Spinal cord (tissue), 10 donors: ENCODE results near the gene CALHM4. TPM values are rescaled to one million over a fixed set of nuclear protein-coding genes. Genes with fewer than 3 reads are reported as not detected.

Experiments
- DNase-seq, 6 donors: peaks; one replicate each; pipeline versions ENCODE4 v3.0.0 to v3.0.0-alpha.2; 2013 to 2015; ENCODE audit warnings: low spot score in 6 of 6, low read depth in 4 of 6
- H3K27ac ChIP-seq: one replicate; pipeline ENCODE4 v1.5.1; 2013; ENCODE audit warnings: low read depth, low read length, control low read depth
- H3K27me3 ChIP-seq: one replicate; pipeline ENCODE4 v1.6.1; 2013; ENCODE audit warnings: low read length; ENCODE audit not compliant: control insufficient read depth, insufficient read depth
- H3K36me3 ChIP-seq: one replicate; pipeline ENCODE4 v1.6.1; 2013; ENCODE audit warnings: low read length; ENCODE audit not compliant: control insufficient read depth, insufficient read depth
- H3K4me1 ChIP-seq: one replicate; pipeline ENCODE4 v1.6.1; 2013; ENCODE audit warnings: low read length; ENCODE audit not compliant: control insufficient read depth, insufficient read depth
- H3K4me3 ChIP-seq: one replicate; pipeline ENCODE4 v1.5.1; 2013; ENCODE audit warnings: low read depth, low read length, control low read depth
- H3K9me3 ChIP-seq: one replicate; pipeline ENCODE4 v1.6.1; 2013; ENCODE audit warnings: low read length; ENCODE audit not compliant: control insufficient read depth, insufficient read depth
- WGBS: methylation state at CpG from one replicate; pipeline ENCODE4 v1.1.5; 2013; ENCODE audit warnings: missing lambda C conversion rate; ENCODE audit not compliant: insufficient coverage; 5-methylcytosine and 5-hydroxymethylcytosine counted together
- long read RNA-seq, 4 donors: transcript quantifications; one replicate each; lab custom pipeline, GENCODE V29; 2026
- polyA plus RNA-seq, 2 donors: library from polyadenylated mRNA; unstranded; fragments of 120-200 nt; gene quantifications; one replicate each; pipeline ENCODE4 v1.2.1, GENCODE V29; 2013; ENCODE audit not compliant: insufficient read length in 2 of 2
- total RNA-seq, 2 donors: library from RNA; depleted of rRNA in 1 of 2; stranded (reverse); fragments of 120-200 nt in 1 of 2; fragments of >200 nt in 1 of 2; gene quantifications; one replicate each; pipeline versions ENCODE4 v1.2.3 to v1.2.4, GENCODE V29; 2013 to 2014
- donor health status: healthy.

Gene CALHM4
- under 1 TPM; 0.22 to 0.30 TPM for total RNA-seq
- not detected for polyA plus RNA-seq
- long read RNA-seq, donor 1, result 0 reads
- long read RNA-seq, donor 2, result 0 reads
- long read RNA-seq, donor 3, result 0 reads
- long read RNA-seq, donor 4, result 0 reads

- DNase-seq, result no peak
- H3K27me3 ChIP-seq, result peaks cover 2% of the 10 kb centered on the region
- no peaks in the 10 kb centered on the region for H3K36me3 ChIP-seq
- H3K4me1 ChIP-seq, result no peaks in the 10 kb centered on the region
- no peaks in the 10 kb centered on the region for H3K9me3 ChIP-seq
- H3K27ac ChIP-seq, result no peak within 1 kb of the TSS
- H3K4me3 ChIP-seq, result no peak within 1 kb of the TSS
Measured at GRCh38 chr6:116553451-116553850, at the start of gene CALHM4. Gene CALHM4, plus strand, starts transcription at chr6:116553751. Its CDS starts 43 bp downstream, at chr6:116553794.

- H3K4me1 ChIP-seq, result no peaks in the 10 kb centered on the region
- H3K27me3 ChIP-seq, result no peaks in the 10 kb centered on the region
- H3K36me3 ChIP-seq, result no peaks in the 10 kb centered on the region
- H3K27ac ChIP-seq, result no peak overlapping the region
- H3K9me3 ChIP-seq, result peaks cover 3% of the 10 kb centered on the region
- no peak for DNase-seq
- 93% methylated on average over 2 of the region's 3 CpGs for WGBS
- H3K4me3 ChIP-seq, result no peak overlapping the region
Measured at GRCh38 chr6:116507324-116507723, 46.2 kb upstream of the CALHM4 start.

GRCh38 chr6:116508527-116508926 is 45.0 kb upstream of the CALHM4 start:
- H3K9me3 ChIP-seq, result peaks cover 3% of the 10 kb centered on the region
- no peak overlapping the region for H3K27ac ChIP-seq
- DNase-seq, result no peak
- H3K36me3 ChIP-seq, result no peaks in the 10 kb centered on the region
- H3K4me1 ChIP-seq, result no peaks in the 10 kb centered on the region
- H3K27me3 ChIP-seq, result no peaks in the 10 kb centered on the region
- no peak overlapping the region for H3K4me3 ChIP-seq

- Histone ChIP-seq H3K9me3 (peaks cover 3% of the 10 kb centered on the region), H3K27ac (peak within 1 kb of the TSS; percentile 82), H3K4me1 (no peaks in the 10 kb centered on the region), H3K4me3 (peak within 1 kb of the TSS; percentile 29), H3K36me3 (no peaks in the 10 kb centered on the region), H3K27me3 (no peaks in the 10 kb centered on the region)
- 33% methylated on average over 8 of the region's 10 CpGs for WGBS
- DNase-seq, result peak in 2 of 6 donors; percentile 15 to 46
Measured at GRCh38 chr6:116511424-116512110, 42.0 kb upstream of the CALHM4 start, which contains the start of gene CALHM5. Gene CALHM5, plus strand, starts transcription at chr6:116511639. Its CDS starts 58 bp downstream, at chr6:116511697.

- 74% methylated on average over 3 of the region's 4 CpGs for WGBS
- Histone ChIP-seq H3K4me1 (no peaks in the 10 kb centered on the region), H3K27me3 (no peaks in the 10 kb centered on the region), H3K9me3 (peaks cover 3% of the 10 kb centered on the region), H3K36me3 (no peaks in the 10 kb centered on the region), H3K27ac (peak overlapping the region; percentile 82), H3K4me3 (peak overlapping the region; percentile 29)
- peak in 1 of 6 donors; percentile 14 for DNase-seq
Measured at GRCh38 chr6:116512111-116512559, 41.4 kb upstream of the CALHM4 start.

GRCh38 chr6:116512734-116513133 is 40.8 kb upstream of the CALHM4 start:
- Histone ChIP-seq H3K4me3 (no peak overlapping the region), H3K27ac (peak overlapping the region; percentile 16), H3K9me3 (peaks cover 3% of the 10 kb centered on the region), H3K36me3 (no peaks in the 10 kb centered on the region), H3K27me3 (no peaks in the 10 kb centered on the region), H3K4me1 (no peaks in the 10 kb centered on the region)
- no peak for DNase-seq

- no peak overlapping the region for H3K27ac ChIP-seq
Measured at GRCh38 chr6:116513224-116513875, 40.2 kb upstream of the CALHM4 start.

GRCh38 chr6:116514111-116514510 is 39.4 kb upstream of the CALHM4 start:
- H3K9me3 ChIP-seq, result no peaks in the 10 kb centered on the region
- 94% methylated on average over 2 of the region's 4 CpGs for WGBS
- no peak overlapping the region for H3K27ac ChIP-seq
- DNase-seq, result no peak
- no peaks in the 10 kb centered on the region for H3K36me3 ChIP-seq
- H3K4me1 ChIP-seq, result no peaks in the 10 kb centered on the region
- no peak overlapping the region for H3K4me3 ChIP-seq
- H3K27me3 ChIP-seq, result no peaks in the 10 kb centered on the region

More at GRCh38 chr6:116513224-116513875, 40.2 kb upstream of the CALHM4 start:
- Histone ChIP-seq H3K4me1 (no peaks in the 10 kb centered on the region), H3K27me3 (no peaks in the 10 kb centered on the region), H3K4me3 (no peak overlapping the region), H3K9me3 (peaks cover 3% of the 10 kb centered on the region), H3K36me3 (no peaks in the 10 kb centered on the region)
- DNase-seq, result no peak
- 96% methylated on average over 2 of the region's 2 CpGs for WGBS

GRCh38 chr6:116515141-116515540 is 38.4 kb upstream of the CALHM4 start:
- no peaks in the 10 kb centered on the region for H3K36me3 ChIP-seq
- no peak for DNase-seq
- no peaks in the 10 kb centered on the region for H3K27me3 ChIP-seq
- no peak overlapping the region for H3K27ac ChIP-seq
- H3K9me3 ChIP-seq, result no peaks in the 10 kb centered on the region
- H3K4me3 ChIP-seq, result no peak overlapping the region
- H3K4me1 ChIP-seq, result no peaks in the 10 kb centered on the region
